ENCODE results near the gene NT5C. TPM values are rescaled to one million over a fixed set of nuclear protein-coding genes. Genes with fewer than 3 reads are reported as not detected.

The NT5C gene
- total RNA-seq (2021) (38.6 and 52.3 TPM in 2 replicates), Bru-seq, nascent RNA (percentile 70 among the genes with signal in this experiment), BruChase-seq, experiment 1, labeled RNA remaining after a 2-hour chase (percentile 75 among the genes with signal in this experiment), BruChase-seq, experiment 2, labeled RNA remaining after a 6-hour chase (percentile 84 among the genes with signal in this experiment)
- long read RNA-seq, transcript NT5C-201 (5 exons, 954 nt), result major isoform, 33 of 53 reads
- long read RNA-seq, partial matches to known transcripts, result 3 of 53 reads
- long read RNA-seq, other reads (novel, unspliced or antisense), result 4 of 53 reads

DNA sequence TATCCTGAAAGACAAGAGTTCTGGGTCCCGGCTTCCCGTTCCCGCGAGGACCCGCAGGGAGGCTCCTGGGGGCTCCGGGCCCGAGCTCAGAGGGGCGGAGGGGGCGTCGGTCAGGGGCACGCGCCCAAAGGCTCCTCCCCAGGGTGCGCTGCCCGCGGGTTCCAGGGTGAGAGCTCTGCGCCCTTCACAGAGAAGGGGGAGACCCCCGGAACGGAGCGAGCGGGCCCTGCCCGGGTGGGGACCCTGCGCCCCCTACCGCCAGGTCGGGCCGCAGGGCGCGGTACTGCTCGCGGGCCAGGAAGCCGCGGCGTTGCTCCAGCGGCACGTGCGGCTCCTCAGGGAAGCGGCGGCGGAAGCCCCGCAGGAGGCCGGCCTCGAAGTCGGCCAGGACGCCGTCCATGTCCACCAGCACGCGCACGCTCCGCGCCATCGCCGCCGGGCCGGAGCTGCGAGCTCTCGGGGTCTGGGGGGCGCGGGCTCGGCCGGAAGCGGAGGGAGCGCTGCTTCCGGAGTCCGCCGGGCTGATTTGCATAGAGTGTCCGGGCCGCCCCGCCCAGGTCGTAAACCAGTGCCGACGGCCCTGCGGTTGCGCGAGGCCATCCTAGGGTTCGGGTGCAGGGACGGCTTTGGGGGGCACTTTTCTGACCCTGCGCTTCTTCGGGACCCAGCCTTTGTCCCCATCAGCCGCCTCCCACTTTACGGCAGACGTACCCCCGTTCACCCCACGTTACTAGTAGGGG, at the start of gene NT5C:
Gene NT5C (minus strand): TSS at position 465 of the 740 bp plus-strand sequence. CDS start 35 bp downstream, at position 430.
- H2AFZ ChIP-seq, result peak within 1 kb of the TSS; percentile 83
- no peaks in the 10 kb centered on the region for H3K9me2 ChIP-seq (ENCODE audit: insufficient read depth)
- peak within 1 kb of the TSS; percentile 95 for H3K4me3 ChIP-seq
- POLR2A ChIA-PET (ENCODE audit: unreplicated experiment), result interaction anchor here (0.6 to 0.7 kb wide), 2 partner anchors 58 to 62 kb away, joined by 3 to 19 read pairs; no protein-coding TSS in a partner anchor
- H3K79me2 ChIP-seq (ENCODE audit: low read depth), result peaks cover 29% of the 10 kb centered on the region
- peak within 1 kb of the TSS; percentile 72 for H3K27ac ChIP-seq
- H3K4me1 ChIP-seq (replicated peaks; ENCODE audit: insufficient read depth), result peaks cover 20% of the 10 kb centered on the region
- TF ChIP-seq CTCF (conservative IDR thresholded peaks at IDR 0.05), result peak; percentile 65
- TF ChIP-seq EZH2 (IDR thresholded peaks at IDR 0.05; ENCODE audit: low read depth), result no peak
- H3K9me3 ChIP-seq (ENCODE audit: insufficient read depth, low read depth), result no peaks in the 10 kb centered on the region
- CTCF ChIA-PET, result interaction anchor here (0.5 to 1.5 kb wide), 3 partner anchors 17 to 68 kb away, joined by 6 to 18 read pairs (median 7); no protein-coding TSS in a partner anchor
- peak; percentile 62 to 71 for DNase-seq
- intact Hi-C loops (cut with micrococcal nuclease; ENCODE audit: unreplicated experiment), result no loop called here
- H3K4me2 ChIP-seq, result peak within 1 kb of the TSS; percentile 74
- no peaks in the 10 kb centered on the region; the same call in 1 of the 2 replicates for H4K20me1 ChIP-seq (ENCODE audit: insufficient read depth)
- BruUV-seq (replicated peaks), result no TSS peak
- no peaks in the 10 kb centered on the region for H3K27me3 ChIP-seq (ENCODE audit: insufficient read depth, low read depth)
- peaks cover 72% of the 10 kb centered on the region for H3F3A ChIP-seq (ENCODE audit: insufficient read depth, low read depth)
- H3K36me3 ChIP-seq (ENCODE audit: low read depth), result no peaks in the 10 kb centered on the region

DNA sequence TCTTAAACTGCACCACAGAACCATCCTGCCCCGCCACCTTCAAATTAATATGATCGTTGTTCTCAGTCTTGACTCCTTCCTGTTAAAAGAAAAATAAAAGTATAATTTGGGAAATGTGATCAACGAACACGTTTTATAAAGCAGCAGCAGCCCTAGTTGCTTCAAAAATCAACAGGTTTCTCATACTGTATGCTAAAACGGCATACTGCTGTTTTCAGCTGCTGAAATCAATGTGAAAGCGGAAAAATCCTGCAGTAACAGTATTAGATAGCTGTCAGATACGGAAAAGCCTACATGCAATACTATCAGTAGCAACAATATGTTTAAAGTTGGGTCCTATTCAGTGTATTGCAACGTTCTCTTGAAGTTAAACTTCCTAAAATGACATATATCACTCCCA, 49.6 kb upstream of the NT5C start:
- no peak for DNase-seq
- H2AFZ ChIP-seq, result no peak overlapping the region
- ChIA-PET CTCF (interaction anchor here (0.6 to 0.7 kb wide), 3 partner anchors 21 to 601 kb away, joined by 3 to 5 read pairs (median 5); no protein-coding TSS in a partner anchor), POLR2A (ENCODE audit: unreplicated experiment) (interaction anchor here (0.7 kb wide), 1 partner anchor 25 kb away, joined by 6 read pairs; no protein-coding TSS in a partner anchor)
- intact Hi-C loops (cut with micrococcal nuclease; ENCODE audit: unreplicated experiment), result no loop called here
- peaks cover 16% of the 10 kb centered on the region for H3K4me1 ChIP-seq (replicated peaks; ENCODE audit: insufficient read depth)
- peak overlapping the region; percentile 87 for H3K4me2 ChIP-seq
- peaks cover 65% of the 10 kb centered on the region for H3K79me2 ChIP-seq (ENCODE audit: low read depth)
- H3K27ac ChIP-seq, result 0 out of 2 replicates have a peak overlapping the region, but pooled peaks have one; percentile 87
- no peaks in the 10 kb centered on the region for H3K27me3 ChIP-seq (ENCODE audit: insufficient read depth, low read depth)
- no TSS peak for BruUV-seq (replicated peaks)
- no peaks in the 10 kb centered on the region for H3K9me2 ChIP-seq (ENCODE audit: insufficient read depth)
- peaks cover 19% of the 10 kb centered on the region for H3K36me3 ChIP-seq (ENCODE audit: low read depth)
- no peak for TF ChIP-seq EZH2 (IDR thresholded peaks at IDR 0.05; ENCODE audit: low read depth)
- TF ChIP-seq CTCF (conservative IDR thresholded peaks at IDR 0.05), result no peak
- peaks cover 37% of the 10 kb centered on the region for H4K20me1 ChIP-seq (ENCODE audit: insufficient read depth)
- no peaks in the 10 kb centered on the region for H3K9me3 ChIP-seq (ENCODE audit: insufficient read depth, low read depth)
- H3K4me3 ChIP-seq, result peak overlapping the region; percentile 84
- peaks cover 42% of the 10 kb centered on the region for H3F3A ChIP-seq (ENCODE audit: insufficient read depth, low read depth)

DNA sequence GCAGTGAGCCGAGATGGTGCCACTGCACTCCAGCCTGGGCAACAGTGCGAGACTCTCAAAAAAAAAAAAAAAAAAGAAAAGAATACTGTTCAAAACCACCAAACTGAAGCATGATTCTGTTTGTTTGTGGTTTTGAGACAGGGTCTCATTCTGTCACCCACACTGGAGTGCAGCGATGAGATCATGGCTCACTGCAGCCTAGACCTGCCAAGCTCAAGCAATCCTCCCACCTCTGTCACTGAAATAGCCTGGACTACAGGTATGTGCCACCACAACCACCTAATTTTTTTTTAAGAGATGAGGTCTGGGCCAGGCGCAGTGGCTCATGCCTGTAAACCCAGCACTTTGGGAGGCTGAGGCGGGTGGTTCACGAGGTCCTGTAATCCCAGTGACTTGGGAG, 46.9 kb upstream of the NT5C start:
- peaks cover 42% of the 10 kb centered on the region for H3K36me3 ChIP-seq (ENCODE audit: low read depth)
- no peak overlapping the region for H3K4me2 ChIP-seq
- intact Hi-C loops (cut with micrococcal nuclease; ENCODE audit: unreplicated experiment), result no loop called here
- no peaks in the 10 kb centered on the region for H3K27me3 ChIP-seq (ENCODE audit: insufficient read depth, low read depth)
- no peaks in the 10 kb centered on the region for H3K9me3 ChIP-seq (ENCODE audit: insufficient read depth, low read depth)
- peaks cover 40% of the 10 kb centered on the region for H4K20me1 ChIP-seq (ENCODE audit: insufficient read depth)
- no peak overlapping the region for H3K4me3 ChIP-seq
- DNase-seq, result no peak
- TF ChIP-seq EZH2 (IDR thresholded peaks at IDR 0.05; ENCODE audit: low read depth), result no peak
- no peak for TF ChIP-seq CTCF (conservative IDR thresholded peaks at IDR 0.05)
- ChIA-PET CTCF (no interaction called here), POLR2A (ENCODE audit: unreplicated experiment) (no interaction called here)
- H3K4me1 ChIP-seq (replicated peaks; ENCODE audit: insufficient read depth), result peaks cover 14% of the 10 kb centered on the region
- H3K79me2 ChIP-seq (ENCODE audit: low read depth), result peaks cover 89% of the 10 kb centered on the region
- peaks cover 54% of the 10 kb centered on the region for H3F3A ChIP-seq (ENCODE audit: insufficient read depth, low read depth)
- H3K27ac ChIP-seq, result no peak overlapping the region
- H3K9me2 ChIP-seq (ENCODE audit: insufficient read depth), result no peaks in the 10 kb centered on the region
- BruUV-seq (replicated peaks), result no TSS peak
- no peak overlapping the region for H2AFZ ChIP-seq
